Measurements from ENCODE around the gene C1QTNF7.

The C1QTNF7 gene

DNA sequence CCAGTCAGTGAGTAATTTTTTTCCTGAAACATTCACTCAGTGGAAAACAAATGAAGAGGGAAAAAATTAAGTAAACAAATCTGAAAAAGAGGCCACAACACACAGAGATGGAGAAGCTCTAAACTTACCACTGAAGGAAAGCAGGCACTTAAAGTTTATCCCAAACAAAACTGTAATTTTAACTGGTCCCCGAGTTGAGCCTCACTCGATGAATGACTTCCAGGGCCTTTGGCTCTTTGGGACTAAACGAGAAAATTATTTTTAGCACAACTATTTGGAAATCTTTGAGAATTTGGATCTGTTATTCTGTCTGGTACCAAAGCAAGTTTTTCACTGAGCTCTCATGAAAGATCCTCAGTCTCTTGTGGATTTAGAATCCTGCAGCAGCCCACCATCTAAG is at the start of gene C1QTNF7:
TSS of gene C1QTNF7 (plus strand) at position 333 of the 400 bp plus-strand sequence. CDS start 7,711 bp downstream, outside the sequence.
- no peak within 1 kb of the TSS for H3K4me3 ChIP-seq
- peak within 1 kb of the TSS in 8 of 21 experiments; percentile 5 to 70 (median 47) for H3K27ac ChIP-seq

DNA sequence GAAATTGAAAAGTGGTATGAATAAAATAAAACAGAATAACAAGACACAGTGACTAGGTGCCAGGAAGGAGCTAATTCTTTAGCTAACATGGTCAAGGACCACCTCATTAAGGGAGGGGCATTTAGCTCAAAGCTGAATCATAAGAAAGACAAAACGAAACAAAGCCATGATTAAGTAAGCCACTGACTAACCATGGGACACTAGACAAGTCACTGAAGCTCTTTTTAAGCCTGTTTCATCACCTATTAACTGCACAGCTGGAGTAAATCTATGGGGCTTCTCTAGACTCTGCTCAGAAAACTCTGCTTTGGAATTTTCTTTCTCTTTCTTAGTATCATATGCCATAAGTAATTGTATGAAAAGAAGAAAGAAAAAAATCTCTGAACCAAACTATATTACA is 49.8 kb upstream of the C1QTNF7 start:
- Histone ChIP-seq H3K27ac (no peak overlapping the region), H3K4me3 (no peak overlapping the region)

GRCh38 chr4:15378493-15378892 is 49.3 kb upstream of the C1QTNF7 start:
- Histone ChIP-seq H3K27ac (no peak overlapping the region), H3K4me3 (no peak overlapping the region)

- Histone ChIP-seq H3K27ac (no peak overlapping the region), H3K4me3 (no peak overlapping the region)
These were observed 46.0 kb upstream of the C1QTNF7 start for GRCh38 chr4:15381806-15382338.

DNA sequence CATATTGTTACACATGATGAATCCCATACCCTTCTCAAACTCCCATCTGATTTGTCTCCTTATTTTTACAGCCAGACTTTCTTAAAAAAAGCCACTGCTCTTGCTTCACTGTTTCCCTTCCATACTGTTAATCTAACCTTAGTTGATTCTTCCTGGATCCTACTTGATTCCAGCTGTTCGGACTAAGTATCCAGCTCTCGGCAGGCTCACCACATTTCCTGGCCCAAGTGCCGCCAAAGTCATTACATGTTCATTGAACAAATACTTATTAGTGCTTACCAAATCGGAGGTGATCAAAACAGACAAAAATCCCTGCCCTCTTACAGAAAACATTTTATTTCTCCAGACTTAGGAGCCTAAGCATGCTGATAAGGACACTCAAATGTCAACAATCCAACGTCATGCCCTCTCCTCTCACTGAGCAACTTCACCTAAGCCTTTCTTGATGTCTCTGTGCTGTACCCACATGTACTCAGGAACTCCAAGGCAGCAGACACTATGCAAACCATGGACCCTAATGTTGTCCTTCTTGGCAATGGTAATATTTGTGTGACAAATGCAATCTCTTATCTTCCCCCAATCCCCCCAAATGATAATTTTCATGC is 45.1 kb upstream of the C1QTNF7 start:
- Histone ChIP-seq H3K27ac (no peak overlapping the region), H3K4me3 (no peak overlapping the region)

- Histone ChIP-seq H3K27ac (peak overlapping the region in 2 of 21 experiments; percentile 7 to 25), H3K4me3 (no peak overlapping the region)
These were observed 42.3 kb upstream of the C1QTNF7 start for GRCh38 chr4:15385515-15385914.

GRCh38 chr4:15385928-15386327 is 41.9 kb upstream of the C1QTNF7 start:
- Histone ChIP-seq H3K27ac (no peak overlapping the region), H3K4me3 (no peak overlapping the region)

DNA sequence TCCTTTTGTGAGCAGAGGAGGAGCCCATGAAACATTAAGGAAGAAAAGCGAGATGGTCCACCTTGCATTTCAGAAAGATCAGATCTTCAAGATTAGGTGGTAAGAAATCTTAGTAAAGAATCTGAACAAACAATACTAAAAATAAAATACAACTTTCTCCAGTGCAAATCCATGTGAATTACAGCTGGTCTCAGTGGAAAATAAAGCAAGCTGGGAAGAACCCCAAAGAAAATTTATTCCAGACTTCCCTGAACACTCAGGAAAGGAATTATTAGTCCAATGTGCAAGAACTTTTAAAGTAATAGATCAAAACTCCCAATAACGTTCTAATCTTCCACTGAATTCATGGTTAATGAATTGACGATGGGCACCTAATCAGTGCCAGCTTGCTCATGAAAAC is 37.3 kb upstream of the C1QTNF7 start:
- H3K4me3 ChIP-seq: no peak overlapping the region

GRCh38 chr4:15392053-15392805 is 35.6 kb upstream of the C1QTNF7 start:
- Histone ChIP-seq H3K27ac (no peak overlapping the region), H3K4me3 (no peak overlapping the region)

More for the DNA sequence above, 37.3 kb upstream of the C1QTNF7 start:
- H3K27ac ChIP-seq: no peak overlapping the region

- peak overlapping the region in 1 of 21 experiments; percentile 13 for H3K27ac ChIP-seq
- no peak overlapping the region for H3K4me3 ChIP-seq
These were observed 32.5 kb upstream of the C1QTNF7 start for GRCh38 chr4:15395311-15395710.

DNA sequence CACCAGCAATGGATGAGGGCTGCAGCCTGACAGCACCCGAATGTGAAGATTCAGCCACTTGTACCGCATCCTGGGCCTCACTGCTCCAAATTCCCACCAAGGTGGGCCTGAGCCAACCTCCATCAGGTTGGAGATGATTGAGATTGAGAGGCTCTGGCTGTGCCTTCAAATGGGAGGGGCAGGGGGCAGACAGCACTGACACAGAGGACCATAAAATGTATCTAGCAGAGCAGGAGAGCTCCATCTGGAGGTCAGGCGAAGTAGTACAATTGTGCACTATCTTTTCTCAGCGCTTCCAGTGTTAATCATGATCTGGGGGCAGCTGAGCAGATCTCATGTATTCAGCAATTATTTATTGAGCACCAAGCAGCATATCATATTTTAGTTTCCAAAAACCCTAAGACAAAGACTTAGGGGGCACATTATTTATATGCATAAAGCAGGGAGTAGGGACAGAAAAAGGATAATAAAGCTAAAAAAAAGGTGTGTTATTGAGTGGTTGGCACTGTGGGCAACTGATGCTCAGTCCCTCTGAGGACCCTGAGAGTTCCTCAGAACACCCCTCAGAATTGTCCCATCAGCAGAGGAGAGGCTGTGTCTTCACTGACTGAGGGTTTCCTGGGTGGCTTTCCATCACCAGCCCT is 31.6 kb upstream of the C1QTNF7 start:
- Histone ChIP-seq H3K4me3 (no peak overlapping the region), H3K27ac (no peak overlapping the region)

DNA sequence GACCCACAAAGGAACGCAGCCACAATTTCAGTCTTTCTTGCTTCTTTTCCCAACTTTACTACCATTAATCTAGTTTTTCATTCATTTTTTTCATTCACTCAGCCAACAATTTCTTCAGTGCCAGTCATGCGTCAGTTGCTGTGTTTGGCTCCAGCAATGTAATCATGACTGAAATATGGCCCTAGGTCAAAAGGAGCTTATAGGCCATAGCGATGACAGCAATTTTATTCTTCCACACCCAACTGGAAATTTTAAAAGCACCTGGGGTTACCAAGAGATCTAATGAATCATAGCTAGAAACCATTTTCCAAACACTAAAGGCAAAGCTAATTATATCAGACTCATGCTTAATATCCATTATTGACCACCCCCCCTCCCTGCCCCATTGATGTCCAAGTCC is 29.8 kb upstream of the C1QTNF7 start:
- H3K27ac ChIP-seq: peak overlapping the region in 2 of 21 experiments; percentile 8 to 70

DNA sequence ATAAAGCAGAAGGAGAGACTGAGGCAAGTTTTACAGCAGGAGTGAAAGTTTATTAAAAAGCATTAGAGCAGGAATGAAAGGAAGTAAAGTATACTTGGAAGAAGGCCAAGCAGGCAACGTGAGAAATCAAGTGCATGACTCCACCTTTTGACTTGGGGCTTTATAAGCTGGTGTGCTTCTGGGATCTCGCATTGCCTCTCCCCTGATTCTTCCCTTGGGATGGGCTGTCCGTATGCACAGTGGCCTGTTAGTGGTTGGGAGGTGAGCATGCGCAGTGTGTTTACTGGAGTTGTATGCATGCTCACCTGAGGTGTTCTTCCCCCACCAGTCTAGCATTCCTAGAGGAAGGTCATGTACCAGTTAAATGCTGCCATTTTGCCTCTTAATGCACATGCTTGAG is 29.1 kb upstream of the C1QTNF7 start:
- Histone ChIP-seq H3K4me3 (no peak overlapping the region), H3K27ac (peak overlapping the region in 3 of 21 experiments; percentile 23 to 70 (median 28))

More for the DNA sequence above, 29.8 kb upstream of the C1QTNF7 start:
- no peak overlapping the region for H3K4me3 ChIP-seq

GRCh38 chr4:15400226-15400625 is 27.6 kb upstream of the C1QTNF7 start:
- H3K4me3 ChIP-seq: no peak overlapping the region
- peak overlapping the region in 9 of 21 experiments; percentile 14 to 65 (median 30) for H3K27ac ChIP-seq

- no peak overlapping the region for H3K4me3 ChIP-seq
- peak overlapping the region in 9 of 21 experiments; percentile 3 to 50 (median 30) for H3K27ac ChIP-seq
These were observed 26.7 kb upstream of the C1QTNF7 start for GRCh38 chr4:15400981-15401671.

DNA sequence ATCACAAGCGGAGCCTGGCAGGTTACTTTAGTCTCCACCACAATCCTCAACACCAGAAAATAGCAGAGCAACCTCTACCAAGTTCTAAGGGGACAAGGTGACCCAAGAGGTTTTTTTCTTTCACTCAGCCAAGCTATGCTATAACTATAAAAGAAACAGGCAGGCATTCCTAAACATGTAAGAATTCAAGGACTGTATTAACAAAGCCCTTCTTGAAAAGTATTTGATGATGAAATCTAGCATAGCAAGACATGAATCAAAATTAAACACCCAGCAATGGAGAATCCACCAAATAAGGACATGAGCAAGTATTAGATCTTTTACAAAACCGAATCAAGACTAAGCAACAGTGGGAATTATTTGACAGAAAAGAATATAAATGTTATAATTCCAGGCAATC is 25.7 kb upstream of the C1QTNF7 start:
- no peak overlapping the region for H3K4me3 ChIP-seq
- peak overlapping the region in 4 of 21 experiments; percentile 26 to 59 (median 40) for H3K27ac ChIP-seq

DNA sequence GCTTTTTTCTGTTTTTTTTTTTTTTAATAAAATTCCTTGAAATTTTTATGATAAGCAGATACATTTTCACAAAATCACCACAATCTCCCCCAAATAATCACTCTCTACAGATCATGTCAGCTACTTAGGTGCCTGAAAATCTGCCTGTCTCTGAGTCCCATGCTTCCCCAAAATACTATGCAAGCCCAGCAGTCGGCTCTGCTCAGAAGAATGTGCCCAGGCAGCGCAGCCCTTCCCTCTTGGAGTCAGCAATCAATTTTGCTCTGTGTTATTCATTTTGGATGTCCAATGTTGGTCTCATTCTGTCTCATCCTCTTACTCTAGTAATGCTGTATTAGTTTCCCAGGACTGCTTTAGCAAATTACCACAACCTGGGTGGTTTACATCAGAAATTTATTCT is 24.9 kb upstream of the C1QTNF7 start:
- H3K4me3 ChIP-seq: no peak overlapping the region
- peak overlapping the region in 2 of 21 experiments; percentile 0 to 26 for H3K27ac ChIP-seq

GRCh38 chr4:15405018-15405417 is 22.8 kb upstream of the C1QTNF7 start:
- Histone ChIP-seq H3K27ac (no peak overlapping the region), H3K4me3 (no peak overlapping the region)

DNA sequence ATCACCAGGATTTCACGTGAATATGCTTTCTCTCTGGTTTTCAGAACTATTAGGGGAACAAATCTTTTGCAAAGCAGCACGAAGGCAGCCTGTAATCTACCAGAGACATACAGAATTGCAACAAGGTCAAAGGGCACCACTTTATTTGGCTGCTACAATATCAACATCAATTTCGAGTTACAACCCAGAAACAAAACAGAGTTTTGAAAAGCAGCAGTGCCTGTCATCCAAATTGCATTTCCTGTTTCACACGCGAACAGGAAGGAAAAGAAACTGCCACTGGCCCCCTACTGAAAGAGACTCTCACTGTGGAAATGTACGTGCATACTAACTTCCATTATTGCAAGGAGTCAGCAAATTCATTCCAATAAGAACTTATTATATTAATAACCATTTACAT is 17.1 kb upstream of the C1QTNF7 start:
- H3K27ac ChIP-seq: peak overlapping the region in 1 of 21 experiments; percentile 30
- no peak overlapping the region for H3K4me3 ChIP-seq

GRCh38 chr4:15412461-15412860 is 15.4 kb upstream of the C1QTNF7 start:
- Histone ChIP-seq H3K27ac (no peak overlapping the region), H3K4me3 (no peak overlapping the region)
